Spleen (tissue), 11 donors: ENCODE results near the gene ACKR2. TPM values are rescaled to one million over a fixed set of nuclear protein-coding genes. Genes with fewer than 3 reads are reported as not detected.

Source experiments
- DNase-seq: peaks from one replicate; pipeline ENCODE4 v3.0.0-alpha.2; 2020
- H3K27ac ChIP-seq, 8 donors: fragments of 200-600 bp; sonication (generic) in 7 of 8; 1 replicate in 4 of 8; 2 replicates in 4 of 8; pipeline versions ENCODE4 v1.5.0 to v1.8.0; 2016 to 2021; ENCODE audit warnings: inconsistent platforms in 4 of 8, mild to moderate bottlenecking in 4 of 8, moderate library complexity in 1 of 8
- H3K27me3 ChIP-seq, 7 donors: fragments of 200-600 bp; sonication (generic) in 6 of 7; replicated peaks in 1 of 7; 1 replicate in 4 of 7; 2 replicates in 3 of 7; pipeline versions ENCODE4 v1.5.0 to v1.8.0; 2016 to 2021; ENCODE audit warnings: inconsistent platforms in 3 of 7, mild to moderate bottlenecking in 1 of 7
- H3K36me3 ChIP-seq, 6 donors: fragments of 200-600 bp; sonication (generic) in 5 of 6; 1 replicate in 4 of 6; 2 replicates in 2 of 6; pipeline versions ENCODE4 v1.5.0 to v1.8.0; 2016 to 2021; ENCODE audit warnings: inconsistent platforms in 2 of 6
- H3K4me1 ChIP-seq, 6 donors: fragments of 200-600 bp; sonication (generic) in 5 of 6; 1 replicate in 3 of 6; 2 replicates in 3 of 6; pipeline versions ENCODE4 v1.5.0 to v1.8.0; 2016 to 2021; ENCODE audit warnings: inconsistent platforms in 3 of 6
- H3K4me3 ChIP-seq, 8 donors: fragments of 200-600 bp; sonication (generic) in 7 of 8; 1 replicate in 4 of 8; 2 replicates in 4 of 8; pipeline versions ENCODE4 v1.5.0 to v1.8.0; 2016 to 2021; ENCODE audit warnings: inconsistent platforms in 4 of 8, mild to moderate bottlenecking in 4 of 8, moderate library complexity in 2 of 8
- H3K9me3 ChIP-seq, 8 donors: fragments of 200-600 bp; sonication (generic) in 7 of 8; 1 replicate in 4 of 8; 2 replicates in 4 of 8; pipeline versions ENCODE4 v1.5.0 to v1.8.0; 2016 to 2021; ENCODE audit warnings: inconsistent platforms in 4 of 8
- POLR2A ChIP-seq, 3 donors: fragments of 450-650 bp; IDR thresholded peaks; one replicate each; pipeline ENCODE4 v1.5.1; 2017; ENCODE audit warnings: antibody characterized with exemption in 3 of 3, mild to moderate bottlenecking in 1 of 3
- POLR2AphosphoS5 ChIP-seq, 3 donors: sonication (generic); formaldehyde crosslinking; IDR thresholded peaks; one replicate each; pipeline ENCODE4 v1.5.1; 2017; ENCODE audit warnings: antibody characterized with exemption in 3 of 3
- WGBS, 5 donors: extraction: QIAGEN DNeasy Blood & Tissue Kit in 3 of 5; methylation state at CpG; one replicate each; pipeline versions ENCODE4 v1.1.5 to v1.1.7; 2013 to 2018; 5-methylcytosine and 5-hydroxymethylcytosine counted together
- intact Hi-C: fragments of 100-400 bp; cut with DNase I; formaldehyde crosslinking; loops from one replicate; pipeline ENCODE4 v1.15.0; 2023; ENCODE audit warnings: low total_unique reads
- polyA plus RNA-seq, 3 donors: library from polyadenylated mRNA; stranded (reverse); fragments of 200-250 nt; gene quantifications; one replicate each; pipeline ENCODE4 v1.2.1, GENCODE V29; 2013
- total RNA-seq, 7 donors: library from RNA; depleted of rRNA in 3 of 7; stranded (reverse); fragments of >200 nt in 3 of 7; fragmentation: NEBNext Ultra II Directional in 4 of 7; extraction: Animal tissue kit (Norgen Biotek cat#: 25700) in 4 of 7; gene quantifications; one replicate each; pipeline versions ENCODE4 v1.1.0 to v1.2.1, GENCODE V29; 2016 to 2021
- TF ChIP-seq, protein P1 (sequence below), 11 experiments: fragments of 200-600 bp in 7 of 11; fragments of 450-650 bp in 4 of 11; sonication (generic) in 4 of 11; IDR thresholded peaks in 8 of 11; conservative IDR thresholded peaks in 3 of 11; 1 replicate in 7 of 11; 2 replicates in 4 of 11; pipeline versions ENCODE4 v1.4.0 to v1.8.0; 2016 to 2021; ENCODE audit warnings: antibody characterized with exemption in 11 of 11, inconsistent platforms in 4 of 11, mild to moderate bottlenecking in 1 of 11
- donor health status: healthy with polysubstance abuse.
- donor health status: DM: no; HTN: no; CAD: no; lungs with moderate emphysema.
- donor health status: DM: no; HTN: no; CAD: no.
- donor health status: Bipolar disorder and iron deficiency.
- donor health status: healthy.
- donor health status: DM: no; HTN: no; CAD: no.
- donor health status: DM: yes; HTN: yes; CAD: no.

Gene ACKR2
- total and polyA plus RNA-seq, 10 donors: 0.17 to 4.4 (median 0.94) TPM

DNA sequence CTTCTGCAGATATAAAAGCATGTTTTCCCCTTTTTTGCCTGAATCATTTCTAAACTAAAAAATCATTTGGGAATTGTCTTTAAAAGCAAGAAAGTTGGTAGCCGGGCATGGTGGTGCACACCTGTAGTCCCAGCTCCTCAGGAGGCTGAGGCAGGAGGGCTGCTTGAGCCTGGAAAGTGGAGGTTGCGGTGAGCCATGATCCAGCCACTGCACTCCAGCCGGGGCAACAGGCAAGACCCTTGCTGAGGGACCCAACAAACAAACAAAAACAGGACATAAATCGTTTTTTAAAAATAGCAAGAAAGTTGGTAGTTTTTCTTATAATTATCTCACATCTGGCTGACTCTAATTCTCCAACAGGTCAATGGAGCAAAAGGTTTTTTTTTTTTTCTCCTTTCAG lies 7.5 kb upstream of the ACKR2 start:
- Histone ChIP-seq H3K4me1 (peaks cover 19 to 57% (median 51%) of the 10 kb centered on the region in 6 donors), H3K27ac (no peak overlapping the region), H3K4me3 (no peak overlapping the region), H3K9me3 (no peaks in the 10 kb centered on the region), H3K36me3 (no peaks in the 10 kb centered on the region), H3K27me3 (peaks cover 0 to 7% (median 0%) of the 10 kb centered on the region in 7 donors)
- TF ChIP-seq, protein P1, sequence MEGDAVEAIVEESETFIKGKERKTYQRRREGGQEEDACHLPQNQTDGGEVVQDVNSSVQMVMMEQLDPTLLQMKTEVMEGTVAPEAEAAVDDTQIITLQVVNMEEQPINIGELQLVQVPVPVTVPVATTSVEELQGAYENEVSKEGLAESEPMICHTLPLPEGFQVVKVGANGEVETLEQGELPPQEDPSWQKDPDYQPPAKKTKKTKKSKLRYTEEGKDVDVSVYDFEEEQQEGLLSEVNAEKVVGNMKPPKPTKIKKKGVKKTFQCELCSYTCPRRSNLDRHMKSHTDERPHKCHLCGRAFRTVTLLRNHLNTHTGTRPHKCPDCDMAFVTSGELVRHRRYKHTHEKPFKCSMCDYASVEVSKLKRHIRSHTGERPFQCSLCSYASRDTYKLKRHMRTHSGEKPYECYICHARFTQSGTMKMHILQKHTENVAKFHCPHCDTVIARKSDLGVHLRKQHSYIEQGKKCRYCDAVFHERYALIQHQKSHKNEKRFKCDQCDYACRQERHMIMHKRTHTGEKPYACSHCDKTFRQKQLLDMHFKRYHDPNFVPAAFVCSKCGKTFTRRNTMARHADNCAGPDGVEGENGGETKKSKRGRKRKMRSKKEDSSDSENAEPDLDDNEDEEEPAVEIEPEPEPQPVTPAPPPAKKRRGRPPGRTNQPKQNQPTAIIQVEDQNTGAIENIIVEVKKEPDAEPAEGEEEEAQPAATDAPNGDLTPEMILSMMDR (IDR thresholded peaks at IDR 0.05 in 8 of 11, conservative IDR thresholded peaks at IDR 0.05 in 3 of 11): no peak
- no peak for TF ChIP-seq POLR2A (IDR thresholded peaks at IDR 0.05)
- TF ChIP-seq POLR2AphosphoS5 (IDR thresholded peaks at IDR 0.05): no peak
- intact Hi-C loops: no loop called here
- no peak for DNase-seq
- 91 to 96% (median 95%) methylated on average over 4 of the region's 4 CpGs for WGBS, 5 donors

DNA sequence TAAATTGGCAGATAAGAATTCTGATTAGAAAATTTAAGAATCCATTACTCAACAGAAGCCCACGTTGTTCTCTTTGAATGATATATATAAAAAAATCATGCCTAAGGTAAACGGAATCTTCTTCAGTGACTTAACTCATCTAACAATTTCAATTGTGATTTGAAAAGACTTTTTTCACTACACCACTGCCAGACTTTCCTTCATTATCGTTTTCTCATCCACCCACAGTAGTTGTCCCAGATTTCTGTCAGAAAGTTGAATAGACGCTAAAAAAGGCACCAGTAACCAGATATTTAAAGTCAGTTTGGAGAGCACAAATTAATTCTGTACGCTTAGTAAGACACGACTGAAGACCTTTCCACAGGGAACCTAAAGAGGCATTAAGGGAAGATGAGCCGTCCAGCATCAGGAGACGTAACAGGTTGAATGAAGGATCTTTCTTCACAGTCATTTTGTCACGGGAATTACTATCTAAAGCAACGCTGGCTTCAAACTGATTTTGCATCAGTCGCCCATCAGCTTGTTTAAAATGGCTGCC lies 6.3 kb upstream of the ACKR2 start:
- Histone ChIP-seq H3K27me3 (peaks cover 0 to 7% (median 0%) of the 10 kb centered on the region in 7 donors), H3K4me1 (peaks cover 19 to 57% (median 51%) of the 10 kb centered on the region in 6 donors), H3K4me3 (peak overlapping the region; percentile 60 to 95 (median 74)), H3K9me3 (no peaks in the 10 kb centered on the region), H3K27ac (peak overlapping the region in 7 of 8 donors; percentile 83 to 94 (median 92)), H3K36me3 (no peaks in the 10 kb centered on the region)
- WGBS, 5 donors: 64 to 79% (median 78%) methylated on average over 11 of the region's 11 CpGs
- DNase-seq: no peak
- intact Hi-C loops: no loop called here
- no peak for TF ChIP-seq POLR2AphosphoS5 (IDR thresholded peaks at IDR 0.05)
- TF ChIP-seq, protein P1 (IDR thresholded peaks at IDR 0.05 in 8 of 11, conservative IDR thresholded peaks at IDR 0.05 in 3 of 11): no peak
- no peak for TF ChIP-seq POLR2A (IDR thresholded peaks at IDR 0.05)

DNA sequence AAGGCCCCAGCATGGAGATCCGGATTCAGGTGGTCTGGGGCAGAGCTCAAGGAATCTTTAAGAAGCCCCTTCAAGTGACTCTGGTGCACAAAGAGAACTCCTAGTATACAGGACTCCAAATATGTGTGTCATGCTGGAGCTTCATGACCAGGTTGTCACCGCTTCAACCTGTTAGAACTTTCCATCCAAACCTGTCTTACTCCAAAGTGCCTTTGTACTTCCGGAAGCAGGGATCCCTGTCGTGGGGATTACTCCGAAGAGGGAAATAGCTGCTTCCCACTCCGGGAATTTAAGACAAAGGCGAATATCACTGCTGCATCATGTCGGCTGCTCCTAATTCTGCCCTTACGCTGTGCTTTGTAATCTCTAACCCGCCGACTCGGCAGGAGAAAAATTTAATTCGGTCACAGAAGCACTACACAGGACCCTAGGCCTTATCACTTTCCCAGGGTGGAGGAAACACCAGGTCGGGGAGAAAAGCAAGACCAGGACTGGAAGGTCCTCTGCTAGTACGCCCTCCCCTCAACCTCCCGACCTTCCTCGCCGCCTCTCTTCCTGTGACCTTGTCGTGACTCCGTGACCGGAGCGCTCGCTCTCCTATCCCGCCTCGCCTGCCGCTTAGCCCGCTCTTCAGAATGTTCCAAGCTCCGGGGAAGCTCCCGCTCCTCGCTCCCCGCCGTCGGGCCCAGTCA lies 5.7 kb upstream of the ACKR2 start:
- Histone ChIP-seq H3K4me1 (peaks cover 19 to 57% (median 51%) of the 10 kb centered on the region in 6 donors), H3K9me3 (no peaks in the 10 kb centered on the region), H3K4me3 (peak overlapping the region; percentile 60 to 95 (median 74)), H3K36me3 (no peaks in the 10 kb centered on the region), H3K27me3 (peaks cover 0 to 7% (median 0%) of the 10 kb centered on the region in 7 donors), H3K27ac (peak overlapping the region; percentile 83 to 94 (median 91))
- TF ChIP-seq POLR2A (IDR thresholded peaks at IDR 0.05) (no peak), POLR2AphosphoS5 (IDR thresholded peaks at IDR 0.05) (no peak)
- TF ChIP-seq, protein P1 (IDR thresholded peaks at IDR 0.05 in 8 of 11, conservative IDR thresholded peaks at IDR 0.05 in 3 of 11): no peak
- DNase-seq: peak; percentile 89
- intact Hi-C loops: no loop called here
- WGBS, 5 donors: 1 to 4% (median 2%) methylated on average over 33 of the region's 33 CpGs
